Measurements from ENCODE around the gene MMP7. TPM values are rescaled to one million over a fixed set of nuclear protein-coding genes. Genes with fewer than 3 reads are reported as not detected.
"Not testable (repeated sequence)": the region's sequence is repeated elsewhere in the genome, so short reads cannot be mapped to it uniquely, and the experiment has no call there.

MMP7 gene
- total RNA-seq, 5 donors from 2014 or later (not counting 1 experiment from before 2014, with no cell fraction given), result 0.23 to 0.73 (median 0.60) TPM; not detected in 2

GRCh38 chr11:102513869-102514268, 16.7 kb downstream of the MMP7 start:
- Histone ChIP-seq H3K27ac (ENCODE audit: low read length) (no peak overlapping the region), H3K9me3 (no peaks in the 10 kb centered on the region), H3K4me3 (ENCODE audit: control insufficient read depth in 1 of 2, extremely low read depth in 1 of 2, low read length in 1 of 2) (no peak overlapping the region), H3K4me1 (ENCODE audit: control insufficient read depth in 1 of 2, extremely low read depth in 1 of 2, insufficient read depth in 2 of 2, low read length in 2 of 2) (no peaks in the 10 kb centered on the region), H3K36me3 (ENCODE audit: control insufficient read depth in 2 of 2, extremely low read depth in 1 of 2, insufficient read depth in 1 of 2, low read length in 1 of 2) (no peaks in the 10 kb centered on the region), H3K27me3 (replicated peaks in 1 of 2; ENCODE audit: control insufficient read depth in 2 of 2, extremely low read depth in 1 of 2, insufficient read depth in 2 of 2, low read length in 1 of 2) (no peaks in the 10 kb centered on the region)
- no peaks in the 10 kb centered on the region for H3K4me1 Mint-ChIP-seq
- no peak for DNase-seq
- no peak overlapping the region for H3K27ac Mint-ChIP-seq
- ATAC-seq (replicated peaks in 1 of 4), result no peak
- H3K9me3 Mint-ChIP-seq, result no peaks in the 10 kb centered on the region
- CTCF ChIA-PET, result interaction anchor here in 1 of 2 donors (0.7 kb wide), 1 partner anchor 100 kb away, joined by 4 read pairs; no protein-coding TSS in a partner anchor
- POLR2A ChIA-PET, result no interaction called here
- H3K4me3 Mint-ChIP-seq, result no peak overlapping the region
- peaks cover 3% of the 10 kb centered on the region in 2 donors for H3K27me3 Mint-ChIP-seq
- no peaks in the 10 kb centered on the region for H3K36me3 Mint-ChIP-seq
- 72% methylated on average over 3 of the region's 3 CpGs for WGBS (ENCODE audit: insufficient coverage)

GRCh38 chr11:102510439-102511135, 20.0 kb downstream of the MMP7 start:
- H3K4me1 Mint-ChIP-seq, result no peaks in the 10 kb centered on the region
- DNase-seq (no peak), ATAC-seq (replicated peaks in 1 of 4) (no peak)
- CTCF ChIA-PET, result interaction anchor here in 1 of 2 donors (1.1 kb wide), 1 partner anchor 13 kb away, joined by 3 read pairs; no protein-coding TSS in a partner anchor
- peaks cover 0 to 3% of the 10 kb centered on the region in 2 donors for H3K27me3 Mint-ChIP-seq
- no peak overlapping the region for H3K4me3 Mint-ChIP-seq
- H3K4me1 ChIP-seq (ENCODE audit: control insufficient read depth in 1 of 2, extremely low read depth in 1 of 2, insufficient read depth in 2 of 2, low read length in 2 of 2), result no peaks in the 10 kb centered on the region
- no peak overlapping the region for H3K27ac Mint-ChIP-seq
- WGBS (ENCODE audit: insufficient coverage), result 89% methylated on average over 4 of the region's 5 CpGs
- no peaks in the 10 kb centered on the region for H3K9me3 ChIP-seq
- H3K27ac ChIP-seq (ENCODE audit: low read length), result no peak overlapping the region
- H3K27me3 ChIP-seq (replicated peaks in 1 of 2; ENCODE audit: control insufficient read depth in 2 of 2, extremely low read depth in 1 of 2, insufficient read depth in 2 of 2, low read length in 1 of 2), result no peaks in the 10 kb centered on the region
- no peaks in the 10 kb centered on the region for H3K36me3 ChIP-seq (ENCODE audit: control insufficient read depth in 2 of 2, extremely low read depth in 1 of 2, insufficient read depth in 1 of 2, low read length in 1 of 2)
- no peaks in the 10 kb centered on the region for H3K9me3 Mint-ChIP-seq
- POLR2A ChIA-PET, result interaction anchor here in 1 of 2 donors (0.6 kb wide), 1 partner anchor 69 kb away, joined by 4 read pairs; no protein-coding TSS in a partner anchor
- H3K4me3 ChIP-seq (ENCODE audit: control insufficient read depth in 1 of 2, extremely low read depth in 1 of 2, low read length in 1 of 2), result no peak overlapping the region
- H3K36me3 Mint-ChIP-seq, result no peaks in the 10 kb centered on the region

- H3K36me3 ChIP-seq (ENCODE audit: control insufficient read depth in 2 of 2, extremely low read depth in 1 of 2, insufficient read depth in 1 of 2, low read length in 1 of 2); H3K9me3 ChIP-seq; H3K27me3 Mint-ChIP-seq; H3K36me3 Mint-ChIP-seq; POLR2A ChIA-PET; H3K9me3 Mint-ChIP-seq; H3K4me3 Mint-ChIP-seq; H3K27ac Mint-ChIP-seq; H3K4me1 Mint-ChIP-seq; H3K27me3 ChIP-seq (replicated peaks in 1 of 2; ENCODE audit: control insufficient read depth in 2 of 2, extremely low read depth in 1 of 2, insufficient read depth in 2 of 2, low read length in 1 of 2); ATAC-seq (replicated peaks in 1 of 4); DNase-seq; H3K27ac ChIP-seq (ENCODE audit: low read length); CTCF ChIA-PET; H3K4me3 ChIP-seq (ENCODE audit: control insufficient read depth in 1 of 2, extremely low read depth in 1 of 2, low read length in 1 of 2); H3K4me1 ChIP-seq (ENCODE audit: control insufficient read depth in 1 of 2, extremely low read depth in 1 of 2, insufficient read depth in 2 of 2, low read length in 2 of 2): not testable (repeated sequence)
- WGBS (ENCODE audit: insufficient coverage), result 94% methylated on average over 3 of the region's 3 CpGs
Observed at GRCh38 chr11:102502831-102503230, 27.7 kb downstream of the MMP7 start.

GRCh38 chr11:102500829-102501228, 29.7 kb downstream of the MMP7 start:
- no peak overlapping the region for H3K27ac ChIP-seq (ENCODE audit: low read length)
- DNase-seq, result no peak
- H3K9me3 ChIP-seq, result no peaks in the 10 kb centered on the region
- no peaks in the 10 kb centered on the region for H3K36me3 ChIP-seq (ENCODE audit: control insufficient read depth in 2 of 2, extremely low read depth in 1 of 2, insufficient read depth in 1 of 2, low read length in 1 of 2)
- H3K27me3 Mint-ChIP-seq, result peaks cover 2% of the 10 kb centered on the region in 2 donors
- H3K27ac Mint-ChIP-seq, result no peak overlapping the region
- H3K4me1 ChIP-seq (ENCODE audit: control insufficient read depth in 1 of 2, extremely low read depth in 1 of 2, insufficient read depth in 2 of 2, low read length in 2 of 2), result no peaks in the 10 kb centered on the region
- whole genome bisulfite sequencing (ENCODE audit: insufficient coverage), result no CpG with 5 or more reads among the region's 2 CpGs
- CTCF ChIA-PET, result interaction anchor here in 1 of 2 donors (1.0 kb wide), 1 partner anchor 111 kb away, joined by 3 read pairs; no protein-coding TSS in a partner anchor
- H3K36me3 Mint-ChIP-seq, result no peaks in the 10 kb centered on the region
- no peak overlapping the region for H3K4me3 Mint-ChIP-seq
- H3K9me3 Mint-ChIP-seq, result no peaks in the 10 kb centered on the region
- no peak overlapping the region for H3K4me3 ChIP-seq (ENCODE audit: control insufficient read depth in 1 of 2, extremely low read depth in 1 of 2, low read length in 1 of 2)
- peaks cover 0 to 7% of the 10 kb centered on the region in 2 experiments for H3K27me3 ChIP-seq (replicated peaks in 1 of 2; ENCODE audit: control insufficient read depth in 2 of 2, extremely low read depth in 1 of 2, insufficient read depth in 2 of 2, low read length in 1 of 2)
- POLR2A ChIA-PET, result no interaction called here
- ATAC-seq (replicated peaks in 1 of 4), result no peak
- H3K4me1 Mint-ChIP-seq, result peaks cover 0 to under 1% (median 0%) of the 10 kb centered on the region in 3 donors

GRCh38 chr11:102499931-102500330, 30.6 kb downstream of the MMP7 start:
- ATAC-seq (replicated peaks in 1 of 4), result no peak
- Mint-ChIP-seq H3K4me1 (peaks cover 6 to 10% (median 7%) of the 10 kb centered on the region in 3 donors), H3K27ac (no peak overlapping the region), H3K4me3 (no peak overlapping the region), H3K27me3 (peaks cover 5 to 6% of the 10 kb centered on the region in 2 donors), H3K36me3 (no peaks in the 10 kb centered on the region), H3K9me3 (no peaks in the 10 kb centered on the region)
- Histone ChIP-seq H3K9me3 (no peaks in the 10 kb centered on the region), H3K4me1 (ENCODE audit: control insufficient read depth in 1 of 2, extremely low read depth in 1 of 2, insufficient read depth in 2 of 2, low read length in 2 of 2) (no peaks in the 10 kb centered on the region), H3K4me3 (ENCODE audit: control insufficient read depth in 1 of 2, extremely low read depth in 1 of 2, low read length in 1 of 2) (no peak overlapping the region), H3K36me3 (ENCODE audit: control insufficient read depth in 2 of 2, extremely low read depth in 1 of 2, insufficient read depth in 1 of 2, low read length in 1 of 2) (no peaks in the 10 kb centered on the region), H3K27me3 (replicated peaks in 1 of 2; ENCODE audit: control insufficient read depth in 2 of 2, extremely low read depth in 1 of 2, insufficient read depth in 2 of 2, low read length in 1 of 2) (peaks cover 0 to 9% of the 10 kb centered on the region in 2 experiments), H3K27ac (ENCODE audit: low read length) (no peak overlapping the region)
- DNase-seq, result no peak
- ChIA-PET POLR2A (no interaction called here), CTCF (interaction anchor here (0.9 to 1.8 kb wide), 11 partner anchors 77 to 158 kb away, joined by 3 to 16 read pairs (median 4); no protein-coding TSS in a partner anchor)
- no CpG with 5 or more reads among the region's 2 CpGs for WGBS (ENCODE audit: insufficient coverage)

- no peaks in the 10 kb centered on the region for H3K4me1 ChIP-seq (ENCODE audit: control insufficient read depth in 1 of 2, extremely low read depth in 1 of 2, insufficient read depth in 2 of 2, low read length in 2 of 2)
- no peak overlapping the region for H3K27ac ChIP-seq (ENCODE audit: low read length)
- Mint-ChIP-seq H3K4me3 (no peak overlapping the region), H3K4me1 (peaks cover 7 to 11% (median 8%) of the 10 kb centered on the region in 3 donors), H3K27me3 (peaks cover 5 to 6% of the 10 kb centered on the region in 2 donors), H3K9me3 (no peaks in the 10 kb centered on the region), H3K36me3 (no peaks in the 10 kb centered on the region), H3K27ac (no peak overlapping the region)
- H3K36me3 ChIP-seq (ENCODE audit: control insufficient read depth in 2 of 2, extremely low read depth in 1 of 2, insufficient read depth in 1 of 2, low read length in 1 of 2), result no peaks in the 10 kb centered on the region
- WGBS (ENCODE audit: insufficient coverage), result no CpG with 5 or more reads among the region's 3 CpGs
- no peak for DNase-seq
- H3K9me3 ChIP-seq, result no peaks in the 10 kb centered on the region
- POLR2A ChIA-PET, result interaction anchor here in 1 of 2 donors (0.6 to 0.7 kb wide), 3 partner anchors 55 to 634 kb away, joined by 3 to 25 read pairs (median 3); no protein-coding TSS in a partner anchor
- H3K27me3 ChIP-seq (replicated peaks in 1 of 2; ENCODE audit: control insufficient read depth in 2 of 2, extremely low read depth in 1 of 2, insufficient read depth in 2 of 2, low read length in 1 of 2), result peaks cover 0 to 9% of the 10 kb centered on the region in 2 experiments
- no peak overlapping the region for H3K4me3 ChIP-seq (ENCODE audit: control insufficient read depth in 1 of 2, extremely low read depth in 1 of 2, low read length in 1 of 2)
- ATAC-seq (replicated peaks in 1 of 4), result no peak
- CTCF ChIA-PET, result interaction anchor here (0.5 to 1.8 kb wide), 20 partner anchors 24 to 211 kb away, joined by 3 to 16 read pairs (median 4); no protein-coding TSS in a partner anchor
Observed at GRCh38 chr11:102499151-102499550, 31.4 kb downstream of the MMP7 start.
